K562 treated with DMSO at 1 percent for 4 hours (cell line): Measurements from ENCODE around the gene FBXL22. TPM values are rescaled to one million over a fixed set of nuclear protein-coding genes. Genes with fewer than 3 reads are reported as not detected.

Source experiments
- total RNA-seq: library from RNA; unstranded; fragments of 300-600 nt; gene quantifications from 2 replicates; pipeline ENCODE4 v1.2.3, GENCODE V29; 2022; ENCODE audit not compliant: insufficient read depth

Gene FBXL22
- not detected in 2 replicates for total RNA-seq

GRCh38 chr15:63597038-63597790 lies at the start of gene FBXL22:
Gene FBXL22 (plus strand): TSS chr15:63597387. CDS start chr15:63597393, 6 bp downstream.

Other genes with a start within 250 kb of the FBXL22 start
- gene CA12, start 215.5 kb upstream of the FBXL22 start, total RNA-seq: 2.0 and 3.7 TPM in 2 replicates
- 25.4 and 28.9 TPM in 2 replicates for gene USP3, start 92.8 kb upstream of the FBXL22 start, total RNA-seq
- 77.8 and 124 TPM in 2 replicates for gene HERC1, start 236.6 kb downstream of the FBXL22 start, total RNA-seq